ENCODE data around the gene IL19. TPM values are rescaled to one million over a fixed set of nuclear protein-coding genes. Genes with fewer than 3 reads are reported as not detected.
"Not testable (repeated sequence)": the region's sequence is repeated elsewhere in the genome, so short reads cannot be mapped to it uniquely, and the experiment has no call there.

Gene IL19
- total RNA-seq, 1 donor from 2014 or later: not detected

DNA sequence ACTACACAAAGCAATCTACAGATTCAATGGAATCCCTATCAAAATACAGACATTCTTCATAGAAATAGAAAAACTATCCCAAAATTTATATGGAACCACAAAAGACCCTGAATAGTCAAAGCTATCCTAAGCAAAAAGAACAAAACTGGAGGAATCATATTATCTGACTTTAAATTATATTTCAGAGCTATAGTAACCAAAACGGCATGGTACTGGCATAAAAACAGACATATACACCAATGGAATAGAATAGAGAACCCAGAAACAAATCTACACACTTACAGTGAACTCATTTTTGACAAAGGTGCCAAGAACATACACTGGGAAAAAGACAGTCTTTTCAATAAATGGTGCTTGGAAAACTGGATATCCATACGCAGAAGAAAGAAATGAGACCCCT, 82.1 kb downstream of the IL19 start:
- not testable (repeated sequence) for ATAC-seq; DNase-seq (ENCODE audit: low spot score)

GRCh38 chr1:206853696-206854095, 83.1 kb downstream of the IL19 start:
- not testable (repeated sequence) for DNase-seq (ENCODE audit: low spot score); ATAC-seq

- DNase-seq (ENCODE audit: low spot score): no peak
- peak; percentile 22 for ATAC-seq
Measured at GRCh38 chr1:206854401-206855129, 84.0 kb downstream of the IL19 start.

DNA sequence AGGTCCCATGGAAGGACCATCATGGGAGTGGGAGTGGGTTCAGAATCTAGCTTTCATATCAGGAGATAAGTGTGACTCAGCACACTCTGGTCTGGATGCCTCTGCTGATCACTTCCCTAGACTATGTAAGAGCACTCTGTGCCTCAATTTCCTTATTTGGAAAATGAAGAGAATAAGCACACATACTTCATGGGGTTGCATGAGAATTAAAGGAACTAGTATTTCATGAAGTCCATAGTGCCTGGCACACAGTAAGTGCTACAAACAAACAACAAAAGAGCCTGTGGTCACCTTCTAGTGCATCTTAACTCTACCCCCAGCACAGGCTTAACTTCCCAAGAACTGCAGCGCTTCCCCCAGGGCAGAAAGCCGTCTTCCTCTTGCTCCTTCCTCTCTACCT, 85.3 kb downstream of the IL19 start:
- ATAC-seq (no peak), DNase-seq (ENCODE audit: low spot score) (no peak)

- ATAC-seq: peak; percentile 31
- DNase-seq (ENCODE audit: low spot score): no peak
Measured at GRCh38 chr1:206856674-206857464, 86.3 kb downstream of the IL19 start.

DNA sequence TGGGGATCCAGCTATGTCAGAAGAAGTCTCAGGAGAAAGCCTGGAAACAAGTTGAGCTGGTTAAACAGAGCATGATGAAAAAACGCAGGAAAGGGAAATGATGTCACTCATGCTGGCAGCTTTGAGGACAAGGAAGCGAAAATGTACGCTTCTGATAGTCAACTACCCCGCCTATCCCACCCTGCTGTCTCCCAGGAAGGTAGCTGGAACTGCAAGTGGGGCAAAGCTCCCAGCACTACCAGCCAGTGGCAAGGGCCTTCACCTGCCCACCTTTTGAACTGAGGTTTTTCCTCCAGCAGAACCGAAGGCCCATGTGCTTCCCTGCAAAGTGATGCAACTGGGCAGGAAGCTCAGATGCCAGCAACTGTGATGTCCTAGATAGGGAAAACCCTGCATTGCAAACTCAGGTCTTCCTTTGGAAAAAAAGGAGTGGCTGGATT, 88.5 kb downstream of the IL19 start:
- ATAC-seq (peak; percentile 23), DNase-seq (ENCODE audit: low spot score) (no peak)

GRCh38 chr1:206860165-206860564, 89.6 kb downstream of the IL19 start:
- ATAC-seq (no peak), DNase-seq (ENCODE audit: low spot score) (no peak)

- DNase-seq (ENCODE audit: low spot score) (no peak), ATAC-seq (no peak)
Measured at GRCh38 chr1:206863266-206863665, 92.7 kb downstream of the IL19 start.

GRCh38 chr1:206864939-206865671, 94.5 kb downstream of the IL19 start, which contains the start of gene IL20:
Gene IL20 (plus strand): TSS chr1:206865623. CDS start chr1:206865853, 230 bp downstream.
- DNase-seq (ENCODE audit: low spot score) (peak; percentile 94), ATAC-seq (peak; percentile 100)

DNA sequence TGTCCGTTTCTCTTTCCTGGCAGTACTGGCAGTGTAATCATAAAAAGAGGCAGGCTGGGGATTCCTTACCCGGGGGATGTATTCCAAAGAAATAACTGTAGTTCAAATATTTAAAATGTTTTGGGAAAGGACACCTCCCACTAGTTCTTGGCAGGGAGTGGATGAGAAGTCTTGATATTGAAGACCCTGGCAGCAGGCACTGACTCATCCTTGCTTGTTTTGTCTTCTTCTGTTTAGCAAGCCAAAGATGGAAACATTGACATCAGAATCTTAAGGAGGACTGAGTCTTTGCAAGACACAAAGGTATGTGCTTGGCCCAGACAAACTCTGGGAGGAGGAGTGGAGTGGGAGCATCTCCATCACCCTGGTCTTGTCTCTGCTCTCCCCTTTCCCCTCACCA, 95.5 kb downstream of the IL19 start:
- no peak for DNase-seq (ENCODE audit: low spot score)
- no peak for ATAC-seq

DNA sequence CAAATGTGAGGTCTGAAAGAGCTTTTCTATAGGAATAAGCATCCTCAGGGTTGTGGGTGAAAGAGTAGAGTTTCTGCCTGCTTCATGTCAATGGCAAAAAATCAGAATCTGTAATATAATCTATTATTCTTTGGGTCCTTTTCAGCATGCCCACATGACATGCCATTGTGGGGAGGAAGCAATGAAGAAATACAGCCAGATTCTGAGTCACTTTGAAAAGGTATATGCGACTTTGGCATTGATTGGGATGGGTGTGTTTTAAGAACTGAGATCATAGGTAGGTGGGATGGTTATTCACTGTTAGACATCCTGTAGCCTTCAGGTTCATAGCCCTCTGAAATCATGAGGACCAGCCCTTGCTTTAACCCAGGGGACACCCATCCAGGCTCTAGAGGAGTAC, 96.7 kb downstream of the IL19 start:
- DNase-seq (ENCODE audit: low spot score): no peak
- no peak for ATAC-seq

- DNase-seq (ENCODE audit: low spot score) (no peak), ATAC-seq (no peak)
Measured at GRCh38 chr1:206867716-206868115, 97.1 kb downstream of the IL19 start.

DNA sequence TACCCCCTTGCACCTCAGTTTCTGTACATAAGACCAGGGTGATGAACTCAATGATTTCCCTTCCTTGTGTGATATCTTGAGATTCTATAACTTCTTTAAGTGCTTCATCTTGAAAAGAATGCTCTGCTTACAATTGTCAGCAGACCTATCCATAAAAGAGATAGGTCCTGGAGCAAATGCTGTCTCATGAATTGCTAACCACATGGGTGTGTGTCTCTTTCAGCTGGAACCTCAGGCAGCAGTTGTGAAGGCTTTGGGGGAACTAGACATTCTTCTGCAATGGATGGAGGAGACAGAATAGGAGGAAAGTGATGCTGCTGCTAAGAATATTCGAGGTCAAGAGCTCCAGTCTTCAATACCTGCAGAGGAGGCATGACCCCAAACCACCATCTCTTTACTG, 97.7 kb downstream of the IL19 start:
- ATAC-seq: no peak

DNA sequence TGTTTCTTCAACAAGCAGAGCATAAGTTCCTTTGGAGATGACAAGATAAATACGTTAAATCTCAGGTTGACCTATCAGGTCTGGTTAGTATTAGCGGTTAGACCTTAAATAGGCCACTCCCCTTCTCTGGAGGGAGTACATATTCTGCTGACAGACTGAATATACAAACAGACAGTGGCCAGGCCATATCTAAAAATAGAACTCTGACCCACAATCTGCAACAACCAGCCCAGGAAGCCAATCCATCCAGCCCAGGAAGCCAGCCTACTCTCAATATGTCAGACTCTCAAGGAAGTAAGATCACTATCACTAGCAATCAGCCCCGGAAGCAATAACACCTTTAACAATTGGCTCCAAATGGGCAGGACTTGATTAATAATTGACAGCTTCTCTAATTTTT, 101.6 kb downstream of the IL19 start:
- ATAC-seq (no peak), DNase-seq (ENCODE audit: low spot score) (no peak)

More for the DNA sequence above, 97.7 kb downstream of the IL19 start:
- DNase-seq (ENCODE audit: low spot score): no peak

GRCh38 chr1:206873603-206874188, 103.1 kb downstream of the IL19 start:
- ATAC-seq: no peak

GRCh38 chr1:206875752-206876377, 105.3 kb downstream of the IL19 start:
- no peak for DNase-seq (ENCODE audit: low spot score)
- no peak for ATAC-seq

More at GRCh38 chr1:206873603-206874188, 103.1 kb downstream of the IL19 start:
- no peak for DNase-seq (ENCODE audit: low spot score)

- ATAC-seq (no peak), DNase-seq (ENCODE audit: low spot score) (no peak)
Measured at GRCh38 chr1:206878456-206878855, 107.9 kb downstream of the IL19 start.

DNA sequence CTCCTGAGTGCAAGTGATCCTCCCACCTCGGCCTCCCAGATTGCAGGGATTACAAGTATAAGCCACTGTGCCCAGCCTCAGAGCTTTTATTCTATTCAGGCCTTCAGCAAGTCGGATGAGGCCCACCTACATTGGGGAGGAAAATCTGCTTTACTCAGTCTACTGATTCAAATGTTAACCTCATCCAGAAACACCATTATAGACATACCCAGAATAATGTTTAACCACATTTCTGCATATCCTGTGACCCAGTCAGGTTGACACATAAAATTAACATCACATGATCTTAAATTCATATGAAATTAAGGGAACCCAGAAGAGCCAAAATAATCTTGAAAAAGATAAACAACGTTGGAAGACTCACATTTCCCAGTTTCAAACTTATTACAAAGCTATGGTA, 109.7 kb downstream of the IL19 start:
- ATAC-seq: no peak
- DNase-seq (ENCODE audit: low spot score): no peak

DNA sequence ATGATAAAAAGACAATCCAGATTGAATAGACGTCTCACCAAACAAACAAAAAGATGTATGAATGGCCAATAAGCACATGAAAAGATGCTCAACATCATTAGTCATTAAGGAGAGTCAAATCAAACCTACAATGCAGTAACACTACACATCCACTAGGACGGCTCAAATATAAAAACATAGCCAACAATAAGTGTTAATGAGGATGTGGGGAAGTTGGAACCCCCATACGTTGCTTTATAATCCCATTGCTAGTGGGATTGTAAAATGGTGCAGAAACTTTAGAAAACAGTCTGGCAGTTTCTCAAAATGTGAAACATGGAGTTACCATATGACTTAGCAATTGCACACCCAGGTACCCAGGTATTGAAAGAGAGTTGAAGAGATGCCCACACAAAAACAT, 112.0 kb downstream of the IL19 start:
- DNase-seq (ENCODE audit: low spot score): no peak
- no peak for ATAC-seq

- ATAC-seq (no peak), DNase-seq (ENCODE audit: low spot score) (no peak)
Measured at GRCh38 chr1:206883160-206883559, 112.6 kb downstream of the IL19 start.

Measured in left lobe of liver (tissue), 2 donors.